ENCODE results near the gene ZNF595.

- TF ChIP-seq CTCF (conservative IDR thresholded peaks at IDR 0.05; ENCODE audit: low read length) (no peak), EZH2phosphoT487 (IDR thresholded peaks at IDR 0.05; ENCODE audit: borderline replicate concordance, low read depth, low read length) (no peak)
These were observed 71.4 kb downstream of the ZNF595 start, which contains the start of gene ZNF718 for GRCh38 chr4:124275-125081.

All from OCI-LY7 (cell line).